NCI-H748 treated with DMSO at 0.1 percent for 48 hours (cell line): ENCODE data around the gene GYG1.

Experiments
- DNase-seq: peaks from one replicate; lab custom pipeline; 2025; lab: John Stamatoyannopoulos, UW

Gene GYG1

GRCh38 chr3:149016669-149017541, 25.6 kb downstream of the GYG1 start:
- DNase-seq, result no peak

- DNase-seq, result no peak
These were observed 26.9 kb downstream of the GYG1 start for GRCh38 chr3:149018247-149018646.

GRCh38 chr3:149019580-149019979, 28.2 kb downstream of the GYG1 start:
- no peak for DNase-seq

- DNase-seq, result no peak
These were observed 29.0 kb downstream of the GYG1 start for GRCh38 chr3:149020196-149020838.

GRCh38 chr3:149020839-149021252, 29.5 kb downstream of the GYG1 start:
- no peak for DNase-seq

GRCh38 chr3:149021830-149022229, 30.5 kb downstream of the GYG1 start:
- no peak for DNase-seq

- no peak for DNase-seq
These were observed 32.6 kb downstream of the GYG1 start for GRCh38 chr3:149023951-149024350.

- no peak for DNase-seq
These were observed 35.4 kb downstream of the GYG1 start for GRCh38 chr3:149026718-149027117.

GRCh38 chr3:149031096-149031495, 39.8 kb downstream of the GYG1 start:
- no peak for DNase-seq

GRCh38 chr3:149037684-149038083, 46.3 kb downstream of the GYG1 start:
- no peak for DNase-seq

GRCh38 chr3:149038322-149038721, 47.0 kb downstream of the GYG1 start:
- DNase-seq, result no peak

- DNase-seq, result no peak
These were observed 51.5 kb downstream of the GYG1 start for GRCh38 chr3:149042789-149043386.

- no peak for DNase-seq
These were observed 53.2 kb downstream of the GYG1 start for GRCh38 chr3:149044339-149045083.

GRCh38 chr3:149055575-149055974, 64.2 kb downstream of the GYG1 start:
- DNase-seq, result no peak

- DNase-seq, result no peak
These were observed 66.9 kb downstream of the GYG1 start for GRCh38 chr3:149058198-149058597.

- no peak for DNase-seq
These were observed 67.3 kb downstream of the GYG1 start for GRCh38 chr3:149058602-149059001.

GRCh38 chr3:149061776-149062175, 70.4 kb downstream of the GYG1 start:
- DNase-seq, result no peak

- no peak for DNase-seq
These were observed 76.5 kb downstream of the GYG1 start for GRCh38 chr3:149067883-149068282.
